Measurements from ENCODE around the gene RNF157.

RNF157 gene

DNA sequence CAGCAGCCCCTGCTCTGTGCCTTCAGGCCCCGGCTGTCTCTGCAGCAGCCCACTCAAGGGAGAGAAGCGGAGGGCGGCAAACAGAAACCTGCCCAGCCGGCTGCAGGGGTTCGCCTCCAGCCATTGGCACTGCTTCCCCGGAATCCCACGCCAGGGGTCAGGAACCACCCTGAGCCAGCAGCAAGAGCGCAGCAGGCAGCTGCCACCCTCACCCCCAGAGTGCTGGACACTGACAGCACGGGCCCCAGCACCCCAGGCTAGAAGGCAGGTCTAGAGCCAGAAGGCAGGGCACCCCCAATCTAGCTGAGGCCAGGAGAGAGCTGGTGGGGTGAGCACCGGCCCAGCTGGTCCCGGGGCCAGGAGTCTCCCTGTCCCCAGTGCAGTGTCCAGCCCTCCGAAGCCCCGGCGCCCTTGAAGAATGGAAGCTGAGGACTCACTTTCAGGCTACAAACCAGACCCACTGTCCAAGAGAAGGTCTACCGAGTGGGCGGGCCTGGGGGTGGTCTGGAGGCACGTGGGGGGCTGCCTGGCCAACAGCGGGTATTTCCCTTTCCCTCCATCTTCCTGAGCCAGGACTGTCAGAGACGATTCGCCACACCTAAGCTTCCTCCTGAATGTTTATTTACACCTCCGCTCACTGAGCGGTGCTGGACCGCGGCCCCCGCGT is 33.3 kb upstream of the RNF157 start:
- H3K4me3 ChIP-seq (replicated peaks; ENCODE audit: low read depth, low read length): no peak overlapping the region
- DNase-seq (ENCODE audit: low read depth): no peak

GRCh38 chr17:76272541-76273444 is 32.5 kb upstream of the RNF157 start:
- DNase-seq (ENCODE audit: low read depth): no peak
- H3K4me3 ChIP-seq (replicated peaks; ENCODE audit: low read depth, low read length): no peak overlapping the region
- TF ChIP-seq, protein P1, sequence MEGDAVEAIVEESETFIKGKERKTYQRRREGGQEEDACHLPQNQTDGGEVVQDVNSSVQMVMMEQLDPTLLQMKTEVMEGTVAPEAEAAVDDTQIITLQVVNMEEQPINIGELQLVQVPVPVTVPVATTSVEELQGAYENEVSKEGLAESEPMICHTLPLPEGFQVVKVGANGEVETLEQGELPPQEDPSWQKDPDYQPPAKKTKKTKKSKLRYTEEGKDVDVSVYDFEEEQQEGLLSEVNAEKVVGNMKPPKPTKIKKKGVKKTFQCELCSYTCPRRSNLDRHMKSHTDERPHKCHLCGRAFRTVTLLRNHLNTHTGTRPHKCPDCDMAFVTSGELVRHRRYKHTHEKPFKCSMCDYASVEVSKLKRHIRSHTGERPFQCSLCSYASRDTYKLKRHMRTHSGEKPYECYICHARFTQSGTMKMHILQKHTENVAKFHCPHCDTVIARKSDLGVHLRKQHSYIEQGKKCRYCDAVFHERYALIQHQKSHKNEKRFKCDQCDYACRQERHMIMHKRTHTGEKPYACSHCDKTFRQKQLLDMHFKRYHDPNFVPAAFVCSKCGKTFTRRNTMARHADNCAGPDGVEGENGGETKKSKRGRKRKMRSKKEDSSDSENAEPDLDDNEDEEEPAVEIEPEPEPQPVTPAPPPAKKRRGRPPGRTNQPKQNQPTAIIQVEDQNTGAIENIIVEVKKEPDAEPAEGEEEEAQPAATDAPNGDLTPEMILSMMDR (IDR thresholded peaks at IDR 0.05; ENCODE audit: low read length, missing control alignments): no peak

More for the DNA sequence above, 33.3 kb upstream of the RNF157 start:
- TF ChIP-seq, protein P1 (IDR thresholded peaks at IDR 0.05; ENCODE audit: low read length, missing control alignments): no peak

- TF ChIP-seq, protein P1 (IDR thresholded peaks at IDR 0.05; ENCODE audit: low read length, missing control alignments): no peak
- no peak overlapping the region for H3K4me3 ChIP-seq (replicated peaks; ENCODE audit: low read depth, low read length)
- no peak for DNase-seq (ENCODE audit: low read depth)
Measured at GRCh38 chr17:76271669-76272540, 31.6 kb upstream of the RNF157 start.

DNA sequence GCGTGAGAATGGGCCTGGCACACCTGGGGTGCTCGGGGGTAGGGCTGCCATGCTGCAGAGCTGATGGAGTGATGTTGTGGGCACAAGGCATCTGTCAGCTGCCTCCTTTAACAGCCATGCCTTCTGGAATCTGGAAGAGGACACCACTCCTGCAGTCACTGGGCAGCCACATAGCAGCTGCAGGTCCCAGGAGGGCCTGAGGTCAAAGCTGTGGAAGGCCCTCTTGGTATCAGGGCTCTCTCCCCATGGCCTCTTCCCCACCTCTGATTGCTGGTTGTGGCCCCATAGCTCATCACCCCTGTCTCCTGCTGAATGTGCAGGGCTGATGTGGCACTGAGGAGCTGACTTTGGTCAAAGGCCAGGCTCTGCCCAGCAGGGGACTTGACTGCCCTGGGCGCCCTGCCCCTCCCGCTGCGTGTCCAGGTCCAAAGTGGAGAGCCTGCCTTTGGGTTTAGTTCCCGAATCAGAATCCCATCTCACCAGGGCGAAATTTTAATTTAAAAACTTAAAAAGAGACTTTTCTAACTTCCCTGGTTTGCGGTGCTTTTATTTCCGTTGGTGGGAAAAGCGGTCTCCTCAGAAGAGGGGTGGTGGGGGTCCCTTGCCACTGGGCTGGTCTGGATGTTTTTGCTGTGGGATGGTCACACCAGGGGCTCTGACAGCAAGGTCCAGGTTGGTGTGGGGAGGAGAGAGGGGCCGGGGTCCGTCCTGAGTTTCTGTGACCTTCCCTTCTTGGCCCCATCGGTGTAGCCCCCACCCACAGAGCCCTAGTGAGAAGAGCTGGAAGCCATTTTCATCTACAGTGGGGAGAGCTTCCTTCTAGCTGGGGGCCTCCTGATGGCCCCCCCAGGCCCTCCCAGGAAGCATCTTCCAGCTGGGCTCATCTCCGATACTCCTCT is 30.7 kb upstream of the RNF157 start:
- no peak for DNase-seq (ENCODE audit: low read depth)
- TF ChIP-seq, protein P1 (IDR thresholded peaks at IDR 0.05; ENCODE audit: low read length, missing control alignments): no peak
- no peak overlapping the region for H3K4me3 ChIP-seq (replicated peaks; ENCODE audit: low read depth, low read length)

DNA sequence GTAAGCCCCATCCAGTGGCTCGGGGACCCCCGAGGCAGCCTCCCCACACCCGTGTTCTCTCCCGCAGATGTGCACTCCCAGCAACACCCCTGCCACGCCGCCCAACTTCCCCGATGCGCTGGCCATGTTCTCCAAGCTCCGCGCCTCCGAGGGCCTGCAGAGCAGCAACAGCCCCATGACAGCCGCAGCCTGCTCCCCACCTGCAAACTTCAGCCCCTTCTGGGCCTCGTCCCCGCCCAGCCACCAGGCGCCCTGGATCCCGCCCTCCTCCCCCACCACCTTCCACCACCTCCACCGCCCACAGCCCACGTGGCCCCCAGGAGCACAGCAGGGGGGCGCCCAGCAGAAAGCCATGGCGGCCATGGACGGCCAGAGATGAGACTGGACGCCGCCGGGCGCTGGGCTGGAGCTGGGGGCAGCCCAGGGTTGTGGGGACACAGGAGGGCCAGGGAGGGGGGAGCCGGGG is 29.9 kb upstream of the RNF157 start:
- TF ChIP-seq, protein P1 (IDR thresholded peaks at IDR 0.05; ENCODE audit: low read length, missing control alignments): no peak
- H3K4me3 ChIP-seq (replicated peaks; ENCODE audit: low read depth, low read length): no peak overlapping the region
- DNase-seq (ENCODE audit: low read depth): no peak

Measured in fibroblast of pulmonary artery (primary cell).